Limb (tissue), 2 donors: ENCODE measurements around the gene KCNQ1.
A peak's percentile ranks its signal among the peaks of the same experiment; 100 is the strongest.

Source experiments
- DNase-seq, 2 donors: peaks; one replicate each; pipeline ENCODE4 v3.0.0-alpha.2; 2016; ENCODE audit errors: extremely low spot score in 2 of 2

The KCNQ1 gene

GRCh38 chr11:2577031-2577990 is 132.5 kb downstream of the KCNQ1 start:
- peak in 1 of 2 donors; percentile 30 for DNase-seq

GRCh38 chr11:2577991-2578928 is 133.5 kb downstream of the KCNQ1 start:
- peak in 1 of 2 donors; percentile 42 for DNase-seq

GRCh38 chr11:2578929-2579270 is 134.1 kb downstream of the KCNQ1 start:
- peak in 1 of 2 donors; percentile 28 for DNase-seq

GRCh38 chr11:2579315-2580060 is 134.7 kb downstream of the KCNQ1 start:
- peak in 1 of 2 donors; percentile 37 for DNase-seq

DNA sequence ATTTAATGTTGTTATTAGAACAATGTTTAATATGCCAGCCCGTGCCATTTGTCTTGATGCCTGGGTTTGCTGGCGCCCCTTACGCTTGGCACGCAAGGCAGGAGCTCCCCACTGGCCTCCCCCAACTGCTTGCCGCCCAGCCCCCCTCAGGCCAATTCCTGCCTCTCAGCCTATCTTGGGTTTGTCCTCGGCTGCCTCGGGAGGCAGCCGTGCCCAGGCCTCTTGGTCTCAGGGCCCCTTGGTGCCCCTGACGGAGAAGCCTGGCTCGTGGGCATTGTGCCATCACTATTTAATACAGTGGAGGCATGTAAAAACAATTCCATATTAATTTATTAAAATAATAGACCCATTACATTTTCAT is 135.2 kb downstream of the KCNQ1 start:
- DNase-seq, result peak in 1 of 2 donors; percentile 30

DNA sequence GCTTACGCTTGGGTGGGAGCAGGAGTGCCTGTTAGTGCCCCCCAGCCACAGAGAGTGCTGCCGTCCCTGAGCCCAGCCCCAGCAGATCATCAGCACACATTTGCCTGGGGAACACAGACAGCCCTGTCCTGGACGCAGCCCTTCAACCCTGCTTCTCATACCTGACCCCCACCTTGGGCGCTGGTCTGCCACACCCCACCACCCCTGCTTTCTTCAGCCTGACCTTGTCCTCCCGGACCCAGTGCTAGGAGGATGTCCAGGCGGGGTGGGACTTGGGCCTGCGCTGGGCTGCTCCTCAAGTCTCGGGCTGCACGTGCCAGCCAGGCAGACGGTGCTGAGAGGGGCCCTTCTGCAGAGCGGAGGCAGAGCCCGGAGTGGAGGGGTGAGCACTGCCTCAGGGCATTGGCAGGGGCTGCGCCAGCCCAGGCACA is 135.8 kb downstream of the KCNQ1 start:
- DNase-seq, result peak in 1 of 2 donors; percentile 29

- peak in 1 of 2 donors; percentile 30 for DNase-seq
These were observed 136.5 kb downstream of the KCNQ1 start for GRCh38 chr11:2581151-2581930.

DNA sequence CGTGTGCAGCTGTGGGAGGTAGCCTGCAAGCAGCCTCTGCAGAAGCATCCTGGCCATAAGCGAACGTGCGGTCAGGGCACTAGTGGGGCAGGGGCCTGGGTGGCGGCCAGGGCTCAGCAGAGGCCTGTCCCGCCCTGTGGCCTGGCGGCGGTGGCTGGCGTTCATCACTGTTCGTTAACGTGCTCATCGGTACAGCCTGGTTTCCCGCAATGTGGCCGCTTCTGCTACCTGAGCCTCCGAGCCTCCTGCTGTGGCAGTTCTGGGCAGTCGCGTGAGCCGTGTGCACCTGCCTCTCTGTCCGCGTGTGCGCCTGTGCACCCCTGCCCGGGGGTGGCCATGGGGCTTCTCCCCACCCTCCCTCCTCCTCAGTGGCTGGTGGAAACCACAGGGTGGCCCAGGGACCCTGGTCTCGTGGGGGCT is 137.1 kb downstream of the KCNQ1 start:
- peak in 1 of 2 donors; percentile 32 for DNase-seq

DNA sequence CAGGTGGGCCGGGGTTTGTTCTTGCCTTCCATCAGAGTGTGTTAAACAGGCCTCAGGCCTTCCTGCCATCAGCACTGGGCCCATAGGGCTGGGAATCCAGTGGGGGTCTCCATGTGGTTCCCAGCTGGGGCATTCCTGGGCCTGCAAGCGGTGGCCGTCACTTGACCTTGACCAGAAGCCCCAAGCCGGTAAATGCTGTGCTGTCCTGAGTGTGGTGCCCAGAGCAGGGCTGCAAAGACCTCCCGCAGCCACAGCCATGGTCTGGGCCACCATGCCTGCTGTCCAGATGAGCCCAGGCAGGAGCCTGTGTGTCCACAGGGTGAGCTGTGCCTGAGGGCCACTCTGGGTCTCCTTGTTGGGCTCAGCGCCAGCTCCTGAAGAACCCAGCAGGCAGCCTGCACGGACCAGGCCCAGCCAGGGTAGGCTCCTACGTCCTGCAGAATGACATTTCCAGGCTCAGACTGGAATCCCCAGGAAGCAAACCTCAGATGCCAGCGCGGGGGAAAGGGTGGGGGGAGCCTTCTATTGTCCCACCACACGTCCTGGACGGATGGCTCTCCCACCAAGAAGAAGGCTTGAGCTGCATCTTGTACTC is 137.6 kb downstream of the KCNQ1 start:
- peak in 1 of 2 donors; percentile 42 for DNase-seq

DNA sequence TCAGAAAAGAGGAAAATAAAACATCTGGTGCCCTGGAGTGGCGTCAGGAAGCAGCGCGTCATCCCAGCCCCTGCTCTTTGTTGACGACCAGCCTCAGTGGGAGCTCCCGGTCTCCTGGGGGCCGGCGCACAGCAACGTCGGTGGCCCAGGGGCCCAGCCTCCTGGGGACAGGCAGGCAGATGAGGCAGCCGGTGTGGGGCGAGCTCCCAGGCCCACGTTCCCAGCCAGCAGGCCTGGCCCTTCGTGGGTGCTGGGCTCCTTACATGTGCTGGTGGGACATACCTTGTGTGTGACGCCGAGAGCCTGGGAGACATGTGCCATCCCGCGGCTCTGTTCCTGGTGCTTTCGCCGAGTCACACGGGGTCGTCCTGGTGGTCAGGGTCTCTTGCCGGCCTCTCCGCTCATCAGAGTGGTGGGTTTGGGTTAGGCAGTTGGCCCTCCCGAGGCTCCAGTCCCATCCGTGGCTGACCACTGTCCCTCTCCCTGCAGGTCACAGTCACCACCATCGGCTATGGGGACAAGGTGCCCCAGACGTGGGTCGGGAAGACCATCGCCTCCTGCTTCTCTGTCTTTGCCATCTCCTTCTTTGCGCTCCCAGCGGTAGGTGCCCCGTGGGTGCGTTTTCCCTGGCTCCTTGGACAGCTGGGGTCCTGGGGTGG is 138.3 kb downstream of the KCNQ1 start:
- peak in 1 of 2 donors; percentile 38 for DNase-seq

GRCh38 chr11:2583605-2583958 is 138.8 kb downstream of the KCNQ1 start:
- DNase-seq, result no peak

DNA sequence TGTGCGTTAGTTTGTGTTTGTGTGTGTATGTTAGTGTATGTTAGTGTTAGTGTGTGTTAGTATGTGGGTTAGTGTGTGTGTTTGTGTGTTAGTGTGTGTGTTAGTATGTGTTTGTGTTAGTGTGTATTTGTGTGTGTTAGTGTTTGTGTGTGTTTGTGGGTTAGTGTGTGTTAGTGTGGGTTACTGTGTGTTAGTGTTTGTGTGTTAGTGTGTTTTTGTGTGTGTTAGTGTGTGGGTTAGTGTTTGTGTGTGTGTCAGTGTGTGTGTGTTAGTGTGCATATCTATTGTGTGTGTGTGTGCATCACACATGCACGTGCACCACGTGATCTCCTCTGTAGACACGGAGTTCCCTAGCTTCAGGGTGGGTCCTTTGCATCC is 139.6 kb downstream of the KCNQ1 start:
- DNase-seq, result no peak

DNA sequence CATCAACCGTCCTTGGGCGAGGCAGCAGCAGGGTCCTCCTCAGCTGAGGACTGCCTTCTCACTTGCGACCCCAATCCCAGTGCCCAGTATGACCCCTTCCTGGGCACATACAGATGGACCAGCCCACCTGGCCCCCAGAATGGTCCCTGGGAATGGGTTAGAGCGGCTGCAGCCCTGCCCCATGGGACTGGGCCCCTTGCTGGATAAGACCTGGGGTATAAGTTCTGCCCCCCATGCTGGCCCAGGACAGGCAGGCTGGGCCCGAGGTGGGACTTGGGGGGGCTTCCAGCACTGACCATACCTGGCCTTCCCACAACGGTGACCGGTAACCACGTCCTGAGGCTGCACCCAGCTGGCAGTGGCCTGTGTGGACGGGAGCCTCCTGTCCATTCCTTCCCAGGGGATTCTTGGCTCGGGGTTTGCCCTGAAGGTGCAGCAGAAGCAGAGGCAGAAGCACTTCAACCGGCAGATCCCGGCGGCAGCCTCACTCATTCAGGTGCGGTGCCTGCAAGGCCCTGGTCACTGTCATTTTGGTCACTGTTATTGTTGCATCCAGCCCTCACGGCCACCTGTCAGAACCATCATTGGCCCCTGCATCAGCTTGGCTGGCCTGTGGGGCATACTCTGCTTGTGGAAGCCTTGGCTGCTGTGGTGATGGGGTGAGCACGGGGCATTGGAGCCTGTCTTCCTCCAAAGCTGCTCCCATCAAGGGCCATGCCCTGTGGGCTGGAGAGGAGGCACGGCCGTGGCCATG is 140.2 kb downstream of the KCNQ1 start:
- DNase-seq, result no peak

DNA sequence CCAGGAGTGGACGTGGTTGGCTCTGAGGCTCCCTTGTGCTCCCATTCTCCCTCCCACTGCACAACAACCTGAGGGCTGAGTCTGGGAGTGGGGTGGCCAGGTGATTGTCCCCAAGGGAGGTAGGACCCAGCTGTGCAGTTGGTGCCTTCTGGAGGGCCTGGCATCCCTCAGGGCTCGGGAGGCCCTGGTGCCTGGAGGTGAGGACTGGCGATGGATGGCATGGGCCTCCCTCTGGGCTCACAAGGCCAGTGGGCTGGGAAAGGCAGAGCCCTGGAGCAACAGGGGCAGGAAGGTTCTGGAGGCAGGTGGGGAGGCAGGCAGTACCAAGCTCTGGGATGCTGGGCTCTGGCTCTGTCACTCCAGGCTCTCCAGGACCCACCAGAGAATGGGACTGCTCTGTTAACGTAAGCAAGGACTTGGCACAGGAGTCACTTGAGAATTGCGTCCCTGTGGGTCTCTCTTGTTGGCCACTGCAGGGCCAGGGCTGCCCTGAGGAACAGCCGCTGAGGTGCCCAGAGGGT is 140.8 kb downstream of the KCNQ1 start:
- no peak for DNase-seq

GRCh38 chr11:2586087-2586792 is 141.4 kb downstream of the KCNQ1 start:
- DNase-seq, result peak in 1 of 2 donors; percentile 42

DNA sequence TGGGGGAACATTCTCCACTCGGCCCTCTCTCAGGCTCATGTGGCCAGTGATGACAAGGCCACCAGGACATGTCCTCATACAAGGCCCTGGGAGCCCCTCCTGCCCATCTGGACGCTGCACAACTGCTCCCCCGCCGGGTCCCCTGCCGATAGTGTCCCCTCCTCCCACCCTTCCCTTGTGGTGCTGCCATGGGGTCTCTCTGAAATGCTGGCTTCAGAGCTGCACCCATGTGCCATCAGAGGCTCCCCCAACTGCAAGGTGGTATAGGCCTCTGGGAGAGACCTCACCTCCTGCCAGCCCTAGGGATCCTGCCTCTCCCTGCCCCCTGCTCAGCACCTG is 142.0 kb downstream of the KCNQ1 start:
- no peak for DNase-seq

DNA sequence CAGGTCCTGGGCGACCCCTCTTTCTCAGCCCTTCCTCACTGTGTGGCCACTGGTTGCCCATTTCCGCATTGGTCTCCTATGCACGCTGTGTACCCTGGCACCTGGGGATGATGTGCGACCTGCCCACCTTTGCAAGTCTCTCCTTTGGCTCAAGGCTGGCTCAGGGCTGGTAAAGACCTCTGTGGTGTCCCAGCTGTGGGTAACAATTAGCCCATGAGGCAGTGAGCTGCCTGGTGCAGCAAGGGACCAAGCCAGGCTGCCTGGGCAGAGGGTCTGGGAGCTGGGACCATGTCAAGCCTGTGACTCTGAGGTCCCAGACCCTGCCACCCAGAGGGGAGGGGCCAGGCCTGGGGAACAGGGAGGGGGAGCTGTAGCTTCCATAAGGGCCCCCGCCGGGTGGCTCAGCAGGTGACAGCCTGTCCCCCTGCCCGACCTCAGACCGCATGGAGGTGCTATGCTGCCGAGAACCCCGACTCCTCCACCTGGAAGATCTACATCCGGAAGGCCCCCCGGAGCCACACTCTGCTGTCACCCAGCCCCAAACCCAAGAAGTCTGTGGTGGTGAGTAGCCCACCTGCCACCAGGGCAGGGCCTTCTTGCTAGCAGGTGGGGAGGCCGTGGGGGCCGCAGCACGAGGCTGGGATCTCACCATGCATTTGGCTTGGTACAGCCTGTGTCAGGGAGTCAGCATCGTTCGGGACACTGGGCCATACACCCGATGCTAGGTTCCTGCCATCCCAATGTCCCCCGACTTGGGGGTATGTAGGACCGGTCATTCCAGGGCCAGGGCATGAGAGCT is 142.5 kb downstream of the KCNQ1 start:
- peak in 1 of 2 donors; percentile 31 for DNase-seq
